Left lobe of liver (tissue), 2 donors: ENCODE measurements around the gene SNTG2. TPM values are rescaled to one million over a fixed set of nuclear protein-coding genes. Genes with fewer than 3 reads are reported as not detected.

Source experiments
- ATAC-seq: fragments of 200-7000 bp; cut with Tn5 transposase; one replicate; pipeline ENCODE4 v1.9.1; 2020; ENCODE audit warnings: mild to moderate bottlenecking, moderate library complexity
- DNase-seq: peaks from one replicate; pipeline ENCODE4 v3.0.0-alpha.2; 2020; ENCODE audit warnings: low spot score
- total RNA-seq: library from RNA; stranded (reverse); gene quantifications from one replicate; pipeline ENCODE4 v1.2.1, GENCODE V29; 2021
- donor health status: DM: no; HTN: no; CAD: no; lungs with moderate emphysema.
- donor health status: DM: no; HTN: yes; CAD: no.

The SNTG2 gene
- total RNA-seq, 1 donor from 2014 or later: not detected

- DNase-seq (no peak), ATAC-seq (no peak)
Measured at GRCh38 chr2:1162768-1163584, 212.3 kb downstream of the SNTG2 start.

- DNase-seq: no peak
- ATAC-seq: no peak
Measured at GRCh38 chr2:1166976-1167375, 216.3 kb downstream of the SNTG2 start.

GRCh38 chr2:1168846-1169245 is 218.2 kb downstream of the SNTG2 start:
- ATAC-seq (no peak), DNase-seq (no peak)

GRCh38 chr2:1169291-1169949 is 218.8 kb downstream of the SNTG2 start:
- no peak for DNase-seq
- ATAC-seq: no peak

GRCh38 chr2:1170241-1170640 is 219.6 kb downstream of the SNTG2 start:
- no peak for ATAC-seq

GRCh38 chr2:1170711-1171110 is 220.1 kb downstream of the SNTG2 start:
- no peak for DNase-seq
- no peak for ATAC-seq

More at GRCh38 chr2:1170241-1170640, 219.6 kb downstream of the SNTG2 start:
- no peak for DNase-seq

GRCh38 chr2:1173528-1173927 is 222.9 kb downstream of the SNTG2 start:
- DNase-seq: no peak
- no peak for ATAC-seq

GRCh38 chr2:1181893-1182292 is 231.2 kb downstream of the SNTG2 start:
- ATAC-seq: no peak
- no peak for DNase-seq

- DNase-seq: no peak
- no peak for ATAC-seq
Measured at GRCh38 chr2:1183300-1183699, 232.7 kb downstream of the SNTG2 start.

GRCh38 chr2:1186421-1186820 is 235.8 kb downstream of the SNTG2 start:
- DNase-seq (no peak), ATAC-seq (no peak)

- no peak for ATAC-seq
- DNase-seq: no peak
Measured at GRCh38 chr2:1187189-1187588, 236.5 kb downstream of the SNTG2 start.

GRCh38 chr2:1192121-1192520 is 241.5 kb downstream of the SNTG2 start:
- DNase-seq (no peak), ATAC-seq (no peak)

- DNase-seq: no peak
- ATAC-seq: no peak
Measured at GRCh38 chr2:1193801-1194200, 243.2 kb downstream of the SNTG2 start.

- DNase-seq: no peak
- no peak for ATAC-seq
Measured at GRCh38 chr2:1203772-1204171, 253.1 kb downstream of the SNTG2 start.

GRCh38 chr2:1205853-1206252 is 255.2 kb downstream of the SNTG2 start:
- ATAC-seq: no peak
- DNase-seq: no peak

GRCh38 chr2:1207962-1208510 is 257.4 kb downstream of the SNTG2 start:
- ATAC-seq (no peak), DNase-seq (no peak)

- ATAC-seq (no peak), DNase-seq (no peak)
Measured at GRCh38 chr2:1208522-1208921, 257.9 kb downstream of the SNTG2 start.

- ATAC-seq: no peak
Measured at GRCh38 chr2:1209246-1209645, 258.6 kb downstream of the SNTG2 start.

GRCh38 chr2:1209761-1210160 is 259.1 kb downstream of the SNTG2 start:
- ATAC-seq (no peak), DNase-seq (no peak)

More at GRCh38 chr2:1209246-1209645, 258.6 kb downstream of the SNTG2 start:
- DNase-seq: no peak

GRCh38 chr2:1210352-1210751 is 259.7 kb downstream of the SNTG2 start:
- ATAC-seq (no peak), DNase-seq (no peak)

- no peak for ATAC-seq
- no peak for DNase-seq
Measured at GRCh38 chr2:1219901-1220573, 269.4 kb downstream of the SNTG2 start.

- ATAC-seq: no peak
- no peak for DNase-seq
Measured at GRCh38 chr2:1222056-1222455, 271.4 kb downstream of the SNTG2 start.
